KOPT-K1 (cell line): ENCODE data around the gene OR10AD1.

ENCODE experiments used
- H3K27ac ChIP-seq: fragments of 200-600 bp; sonication (generic); 2 replicates; pipeline ENCODE4 v1.5.1; 2016; ENCODE audit warnings: antibody characterized with exemption, mild to moderate bottlenecking, low read depth, low read length; ENCODE audit not compliant: poor library complexity, severe bottlenecking
- H3K36me3 ChIP-seq: fragments of 200-600 bp; sonication (generic); 2 replicates; pipeline ENCODE4 v1.5.1; 2017; ENCODE audit warnings: antibody characterized with exemption, mild to moderate bottlenecking, low read length, moderate library complexity; ENCODE audit not compliant: insufficient read depth
- H3K9me3 ChIP-seq: fragments of 200-600 bp; sonication (generic); 2 replicates; pipeline ENCODE4 v1.5.1; 2017; ENCODE audit warnings: antibody characterized with exemption, low read length, mild to moderate bottlenecking; ENCODE audit not compliant: insufficient read depth, poor library complexity, severe bottlenecking

OR10AD1 gene

DNA sequence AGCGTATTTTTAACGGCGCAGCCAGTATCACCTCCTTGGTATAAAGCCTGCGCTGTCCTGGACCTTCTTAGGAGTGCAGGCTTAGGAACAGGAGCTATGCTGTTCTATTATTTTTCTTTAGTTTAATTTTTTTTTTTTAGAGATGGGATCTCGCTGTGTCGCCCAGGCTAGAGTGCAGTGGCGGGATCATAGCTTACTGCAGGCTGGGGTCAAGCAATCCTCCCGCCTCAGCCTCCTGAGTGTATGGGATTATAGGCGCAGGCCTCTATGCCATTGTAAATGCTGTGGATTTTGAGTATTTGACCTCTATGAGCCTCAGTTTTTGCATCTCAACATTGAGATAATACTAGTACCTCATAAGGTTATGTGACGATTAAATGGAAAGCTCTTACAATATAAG, 4.1 kb downstream of the OR10AD1 start:
- no peaks in the 10 kb centered on the region for H3K36me3 ChIP-seq
- H3K27ac ChIP-seq = peak overlapping the region; percentile 80
- H3K9me3 ChIP-seq = no peaks in the 10 kb centered on the region

GRCh38 chr12:48198672-48198971, 4.5 kb downstream of the OR10AD1 start:
- Histone ChIP-seq H3K36me3 (no peaks in the 10 kb centered on the region), H3K9me3 (no peaks in the 10 kb centered on the region), H3K27ac (peak overlapping the region; percentile 80)

- Histone ChIP-seq H3K9me3 (no peaks in the 10 kb centered on the region), H3K36me3 (no peaks in the 10 kb centered on the region), H3K27ac (peak overlapping the region; percentile 80)
Measured at GRCh38 chr12:48197971-48198671, 5.0 kb downstream of the OR10AD1 start.

- Histone ChIP-seq H3K36me3 (no peaks in the 10 kb centered on the region), H3K27ac (peak overlapping the region; percentile 80), H3K9me3 (no peaks in the 10 kb centered on the region)
Measured at GRCh38 chr12:48197549-48197970, 5.5 kb downstream of the OR10AD1 start.

DNA sequence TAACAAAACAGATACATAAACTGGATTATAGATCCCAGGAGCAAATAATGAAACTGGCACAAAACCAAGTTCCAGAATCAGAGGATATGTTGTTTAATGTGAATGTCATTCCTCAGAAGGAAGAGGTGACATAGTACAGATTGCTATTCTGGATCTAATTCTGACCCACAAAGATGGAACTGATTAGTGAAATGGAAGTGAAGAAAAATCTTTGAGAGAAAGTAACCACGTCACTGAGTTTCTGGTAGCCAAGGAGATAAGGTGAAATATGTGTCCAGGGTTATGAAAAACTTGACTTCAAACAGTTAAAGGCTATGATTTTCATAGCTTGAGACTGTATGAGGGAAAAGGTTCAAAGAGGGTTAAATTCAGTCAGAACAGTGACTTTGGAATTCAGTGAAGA, 8.3 kb downstream of the OR10AD1 start:
- Histone ChIP-seq H3K9me3 (no peaks in the 10 kb centered on the region), H3K36me3 (no peaks in the 10 kb centered on the region), H3K27ac (no peak overlapping the region)

GRCh38 chr12:48193623-48194022, 9.5 kb downstream of the OR10AD1 start:
- no peaks in the 10 kb centered on the region for H3K9me3 ChIP-seq
- H3K36me3 ChIP-seq = no peaks in the 10 kb centered on the region
- H3K27ac ChIP-seq = no peak overlapping the region

DNA sequence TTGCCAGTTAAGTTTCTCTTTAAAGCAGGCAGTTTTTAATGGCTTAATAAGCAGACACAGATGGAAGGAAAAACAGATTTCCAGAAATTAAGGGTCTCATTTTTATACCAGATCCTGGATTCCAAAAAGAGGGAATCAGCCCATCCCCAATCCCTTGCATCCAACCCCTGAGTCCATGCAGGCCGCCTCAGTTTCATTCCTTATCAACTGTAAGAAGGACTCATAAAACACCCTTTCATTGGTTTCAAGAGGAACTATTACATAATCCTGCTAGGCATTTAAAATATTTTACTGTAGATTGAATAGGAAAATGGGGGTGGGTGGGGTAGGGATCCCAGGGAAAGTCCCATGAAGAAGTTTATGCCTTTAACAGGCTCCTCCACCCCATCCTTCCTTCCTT, 10.2 kb downstream of the OR10AD1 start:
- H3K27ac ChIP-seq = no peak overlapping the region
- no peaks in the 10 kb centered on the region for H3K36me3 ChIP-seq
- no peaks in the 10 kb centered on the region for H3K9me3 ChIP-seq

DNA sequence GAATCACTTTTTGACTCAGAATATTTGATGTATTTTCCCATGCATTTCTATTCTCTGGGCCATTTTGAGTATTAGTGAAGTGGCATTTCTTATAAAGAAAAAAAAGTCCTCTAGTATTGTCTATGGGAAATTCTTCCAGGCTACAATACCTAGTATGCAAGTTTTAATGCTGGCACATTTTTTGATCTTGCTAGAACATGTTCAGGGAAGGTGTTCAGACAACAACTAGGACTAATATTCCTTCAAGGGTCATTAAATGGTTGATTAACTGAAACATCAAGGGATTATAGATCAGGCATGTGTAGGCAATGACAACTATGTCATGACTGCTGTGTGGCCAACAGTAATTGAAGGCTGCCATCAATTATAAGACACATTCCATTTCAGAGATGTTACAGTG, 12.0 kb downstream of the OR10AD1 start:
- Histone ChIP-seq H3K36me3 (no peaks in the 10 kb centered on the region), H3K27ac (no peak overlapping the region), H3K9me3 (no peaks in the 10 kb centered on the region)

GRCh38 chr12:48189331-48190125, 13.6 kb downstream of the OR10AD1 start:
- Histone ChIP-seq H3K27ac (no peak overlapping the region), H3K9me3 (no peaks in the 10 kb centered on the region), H3K36me3 (no peaks in the 10 kb centered on the region)

DNA sequence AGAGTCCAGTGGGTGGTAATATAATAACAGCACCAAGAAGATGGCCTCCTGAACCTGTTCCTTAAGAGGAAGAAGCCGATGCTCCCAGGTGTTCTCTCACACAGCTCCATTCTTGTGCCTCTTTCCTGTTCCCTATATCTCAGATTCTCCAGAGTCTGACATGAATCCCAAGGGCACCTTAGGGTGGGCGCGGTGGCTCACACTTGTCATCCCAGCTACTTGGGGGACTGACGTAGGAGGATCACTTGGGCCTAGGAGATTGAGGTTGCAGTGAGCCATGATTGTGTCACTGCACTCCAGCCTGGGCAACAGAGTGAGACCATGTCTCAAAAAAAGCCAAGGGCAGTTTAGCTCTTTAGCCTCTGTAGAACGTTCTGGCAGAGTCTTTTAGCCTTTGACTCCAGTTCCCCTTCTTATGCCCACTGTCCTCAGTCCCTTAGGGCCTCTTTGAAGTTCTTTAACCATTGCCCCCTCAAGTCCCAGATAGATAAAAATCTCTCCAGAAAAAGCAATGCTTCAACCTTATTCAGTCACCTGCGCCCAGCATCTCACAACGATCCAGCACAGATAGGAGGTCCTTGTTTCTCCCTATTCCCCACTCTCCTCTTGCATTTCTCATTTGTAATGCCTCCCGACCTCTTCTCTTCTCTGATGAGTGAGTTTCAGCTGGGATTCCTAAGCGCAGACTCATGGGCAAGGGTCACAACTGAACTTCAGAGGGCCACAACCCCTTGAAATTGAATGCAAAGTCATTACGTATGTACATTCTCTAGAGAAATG, 15.0 kb downstream of the OR10AD1 start:
- Histone ChIP-seq H3K27ac (no peak overlapping the region), H3K9me3 (no peaks in the 10 kb centered on the region), H3K36me3 (no peaks in the 10 kb centered on the region)

DNA sequence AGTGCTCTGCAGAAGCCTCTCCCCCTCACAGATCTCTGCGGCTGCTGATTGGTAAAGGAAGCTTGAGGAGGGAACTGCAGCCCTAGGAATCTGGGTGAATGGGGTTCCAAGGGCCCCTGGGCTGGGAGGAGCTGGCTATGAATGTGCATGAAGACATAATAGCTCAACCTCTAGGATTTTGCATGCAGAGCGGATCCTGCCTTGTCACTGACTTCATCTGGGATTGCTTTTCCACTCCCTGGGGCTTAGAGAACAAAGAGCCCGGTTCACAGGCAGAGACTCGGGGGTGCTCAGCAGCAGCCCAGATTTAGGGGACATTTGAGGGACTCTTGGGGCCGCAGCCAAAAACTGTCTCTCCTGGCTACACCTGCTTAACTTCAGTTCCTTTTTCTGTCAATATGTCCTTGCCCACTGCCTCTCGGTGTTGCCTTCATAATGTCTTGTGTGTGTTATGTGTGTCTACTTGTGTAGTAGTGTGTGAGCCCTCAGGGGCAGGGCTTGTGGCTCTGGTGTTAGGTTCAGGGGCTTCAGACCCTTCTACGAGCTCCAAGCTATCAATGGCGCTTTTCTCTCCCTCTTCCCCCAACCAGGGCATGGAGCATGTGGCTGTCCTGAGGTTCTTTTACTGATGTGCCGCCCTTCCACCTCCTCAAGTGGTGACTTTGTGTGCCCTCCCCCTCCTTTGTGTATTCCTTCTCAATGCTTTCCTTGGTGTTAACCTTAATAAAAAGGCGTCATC, 17.7 kb downstream of the OR10AD1 start:
- Histone ChIP-seq H3K9me3 (no peaks in the 10 kb centered on the region), H3K27ac (no peak overlapping the region), H3K36me3 (no peaks in the 10 kb centered on the region)

- Histone ChIP-seq H3K9me3 (no peaks in the 10 kb centered on the region), H3K27ac (no peak overlapping the region), H3K36me3 (no peaks in the 10 kb centered on the region)
Measured at GRCh38 chr12:48184549-48184922, 18.6 kb downstream of the OR10AD1 start.

GRCh38 chr12:48183876-48184548, 19.1 kb downstream of the OR10AD1 start:
- Histone ChIP-seq H3K27ac (no peak overlapping the region), H3K36me3 (no peaks in the 10 kb centered on the region), H3K9me3 (no peaks in the 10 kb centered on the region)

GRCh38 chr12:48183091-48183875, 19.8 kb downstream of the OR10AD1 start, which contains the start of gene CCDC184:
CCDC184 (plus strand) TSS chr12:48183644; CDS start chr12:48184123, 479 bp downstream.
- no peak within 1 kb of the TSS for H3K27ac ChIP-seq
- no peaks in the 10 kb centered on the region for H3K36me3 ChIP-seq
- no peaks in the 10 kb centered on the region for H3K9me3 ChIP-seq
